Neural cell (in vitro differentiated cells): Measurements from ENCODE around the gene TBC1D14.

Source experiments
- CTCF ChIP-seq: fragments of 450-650 bp; IDR thresholded peaks from 2 replicates; pipeline ENCODE4 v1.5.1; 2014; ENCODE audit warnings: antibody characterized with exemption, mild to moderate bottlenecking, moderate library complexity; ENCODE audit not compliant: poor library complexity, severe bottlenecking
- EZH2 ChIP-seq: fragments of 200-600, 300-800 bp; shearing (Covaris generic), sonication (generic); IDR thresholded peaks from 2 replicates; pipeline ENCODE4 v1.6.1; 2014; ENCODE audit warnings: antibody characterized with exemption, low read length, borderline replicate concordance, mild to moderate bottlenecking; ENCODE audit not compliant: insufficient read depth, poor library complexity, severe bottlenecking
- SMC3 ChIP-seq: fragments of 450-650 bp; conservative IDR thresholded peaks from 2 replicates; pipeline ENCODE4 v1.6.1; 2014; ENCODE audit warnings: antibody characterized with exemption, mild to moderate bottlenecking, moderate library complexity; ENCODE audit not compliant: poor library complexity

- TF ChIP-seq CTCF (no peak), SMC3 (no peak), EZH2 (no peak)
These were observed 22.8 kb downstream of the TBC1D14 start for GRCh38 chr4:6932475-6932874.
